HEK293 (cell line): Measurements from ENCODE around the gene TET3.

ENCODE experiments used
- CTCF ChIA-PET: fragments of 350-600 bp; formaldehyde crosslinking; extraction: SDS; loops from one replicate; lab custom pipeline; 2021; ENCODE audit warnings: antibody characterized with exemption; lab: Yijun Ruan, JAX
- POLR2A ChIA-PET: fragments of 300-600 bp; formaldehyde crosslinking; extraction: SDS; loops from one replicate; lab custom pipeline; 2020; ENCODE audit warnings: antibody characterized with exemption, inconsistent platforms; lab: Yijun Ruan, JAX
- H3K27ac ChIP-seq: fragments of 200-500 bp; sonication (Bioruptor generic); 2 replicates; pipeline ENCODE4 v1.5.1; 2014; ENCODE audit warnings: low read depth, low read length, control low read depth, inconsistent platforms; ENCODE audit errors: extremely low read depth
- H3K36me3 ChIP-seq, 2 experiments: fragments of 200-500 bp in 1 of 2; sonication (Bioruptor generic) in 1 of 2; 1 replicate in 1 of 2; 2 replicates in 1 of 2; pipeline ENCODE4 v1.5.1; 2014 to 2017; ENCODE audit warnings: inconsistent platforms in 2 of 2, low read length in 2 of 2; ENCODE audit not compliant: control insufficient read depth in 2 of 2, insufficient read depth in 1 of 2
- H3K4me1 ChIP-seq: fragments of 200-500 bp; sonication (Bioruptor generic); 2 replicates; pipeline ENCODE4 v1.5.1; 2014; ENCODE audit warnings: mild to moderate bottlenecking, low read length, inconsistent platforms; ENCODE audit not compliant: control insufficient read depth, insufficient read depth
- H3K4me3 ChIP-seq: 2 replicates; pipeline ENCODE4 v1.5.1; 2011; ENCODE audit warnings: low read depth, mild to moderate bottlenecking, control low read depth, low read length, moderate library complexity
- H3K9me3 ChIP-seq: fragments of 200-500 bp; sonication (Bioruptor generic); 2 replicates; pipeline ENCODE4 v1.5.1; 2014; ENCODE audit warnings: low read depth, low read length, inconsistent platforms; ENCODE audit not compliant: control insufficient read depth, insufficient read depth
- BCL6B ChIP-seq: fragments of 450-650 bp; formaldehyde crosslinking; IDR thresholded peaks from 2 replicates; pipeline ENCODE4 v1.5.1; 2017; ENCODE audit warnings: missing biosample characterization, missing genetic modification characterization
- GLIS2 ChIP-seq: fragments of 450-650 bp; formaldehyde crosslinking; IDR thresholded peaks from 2 replicates; pipeline ENCODE4 v1.5.1; 2016; ENCODE audit warnings: missing biosample characterization, missing genetic modification characterization
- KLF10 ChIP-seq: fragments of 450-650 bp; IDR thresholded peaks from 2 replicates; pipeline ENCODE4 v1.5.1; 2018; ENCODE audit warnings: missing biosample characterization, mild to moderate bottlenecking, missing genetic modification characterization
- MYNN ChIP-seq: fragments of 450-650 bp; formaldehyde crosslinking; IDR thresholded peaks from 2 replicates; pipeline ENCODE4 v1.5.1; 2016; ENCODE audit warnings: missing biosample characterization, missing genetic modification characterization, borderline replicate concordance
- SP3 ChIP-seq: fragments of 450-650 bp; formaldehyde crosslinking; IDR thresholded peaks from 2 replicates; pipeline ENCODE4 v1.5.1; 2016; ENCODE audit warnings: missing biosample characterization, missing genetic modification characterization
- WT1 ChIP-seq: fragments of 450-650 bp; formaldehyde crosslinking; IDR thresholded peaks from 2 replicates; pipeline ENCODE4 v1.5.1; 2016; ENCODE audit warnings: missing biosample characterization, missing genetic modification characterization
- YY2 ChIP-seq: fragments of 450-650 bp; formaldehyde crosslinking; IDR thresholded peaks from 2 replicates; pipeline ENCODE4 v1.5.1; 2016; ENCODE audit warnings: missing biosample characterization, missing genetic modification characterization
- ZBTB10 ChIP-seq: fragments of 450-650 bp; formaldehyde crosslinking; IDR thresholded peaks from 2 replicates; pipeline ENCODE4 v1.5.1; 2016; ENCODE audit warnings: missing biosample characterization, missing genetic modification characterization
- ZBTB48 ChIP-seq: fragments of 450-650 bp; formaldehyde crosslinking; IDR thresholded peaks from 2 replicates; pipeline ENCODE4 v1.5.1; 2016; ENCODE audit warnings: missing biosample characterization, missing genetic modification characterization
- ZBTB6 ChIP-seq: fragments of 450-650 bp; formaldehyde crosslinking; IDR thresholded peaks from 2 replicates; pipeline ENCODE4 v1.5.1; 2017; ENCODE audit warnings: missing biosample characterization, missing genetic modification characterization
- ZNF114 ChIP-seq: fragments of 450-650 bp; formaldehyde crosslinking; IDR thresholded peaks from 2 replicates; pipeline ENCODE4 v1.5.0; 2017; ENCODE audit warnings: missing biosample characterization, missing genetic modification characterization
- ZNF121 ChIP-seq: fragments of 450-650 bp; formaldehyde crosslinking; IDR thresholded peaks from 2 replicates; pipeline ENCODE4 v1.5.1; 2016; ENCODE audit warnings: missing biosample characterization, missing genetic modification characterization
- ZNF184 ChIP-seq: fragments of 450-650 bp; IDR thresholded peaks from 2 replicates; pipeline ENCODE4 v1.5.1; 2018; ENCODE audit warnings: missing biosample characterization, mild to moderate bottlenecking, missing genetic modification characterization
- ZNF202 ChIP-seq: fragments of 450-650 bp; formaldehyde crosslinking; IDR thresholded peaks from 2 replicates; pipeline ENCODE4 v1.5.1; 2016; ENCODE audit warnings: missing biosample characterization, missing genetic modification characterization, borderline replicate concordance
- ZNF37A ChIP-seq: fragments of 450-650 bp; IDR thresholded peaks from 2 replicates; pipeline ENCODE4 v1.5.1; 2018; ENCODE audit warnings: missing biosample characterization, missing genetic modification characterization
- ZNF510 ChIP-seq: fragments of 450-650 bp; formaldehyde crosslinking; IDR thresholded peaks from 2 replicates; pipeline ENCODE4 v1.5.1; 2018; ENCODE audit warnings: mild to moderate bottlenecking, missing genetic modification characterization, missing biosample characterization; ENCODE audit not compliant: insufficient replicate concordance
- ZNF513 ChIP-seq: fragments of 450-650 bp; IDR thresholded peaks from 2 replicates; pipeline ENCODE4 v1.5.1; 2018; ENCODE audit warnings: missing biosample characterization, missing genetic modification characterization
- ZNF518A ChIP-seq: fragments of 450-650 bp; formaldehyde crosslinking; conservative IDR thresholded peaks from 2 replicates; pipeline ENCODE4 v1.5.1; 2016; ENCODE audit warnings: low read depth, missing biosample characterization, missing genetic modification characterization
- ZNF555 ChIP-seq: fragments of 450-650 bp; formaldehyde crosslinking; conservative IDR thresholded peaks from 2 replicates; pipeline ENCODE4 v1.5.1; 2017; ENCODE audit warnings: missing biosample characterization, mild to moderate bottlenecking, missing genetic modification characterization, inconsistent platforms
- ZNF692 ChIP-seq: fragments of 450-650 bp; formaldehyde crosslinking; IDR thresholded peaks from 2 replicates; pipeline ENCODE4 v1.5.1; 2016; ENCODE audit warnings: missing biosample characterization, missing genetic modification characterization
- ZNF701 ChIP-seq: fragments of 450-650 bp; formaldehyde crosslinking; IDR thresholded peaks from 2 replicates; pipeline ENCODE4 v1.5.1; 2016; ENCODE audit warnings: missing biosample characterization, missing genetic modification characterization

TET3 gene

GRCh38 chr2:73937899-73938298 lies 46.8 kb upstream of the TET3 start (continued):
- TF ChIP-seq ZBTB6 (tag by site-specific recombination) = no peak
- TF ChIP-seq ZBTB10 = no peak

GRCh38 chr2:73938718-73939352 lies 45.9 kb upstream of the TET3 start:
- no peaks in the 10 kb centered on the region for H3K4me1 ChIP-seq
- CTCF ChIA-PET = interaction anchor here (1.6 kb wide), 1 partner anchor 8 kb away, joined by 4 read pairs; no protein-coding TSS in a partner anchor
- H3K36me3 ChIP-seq = peaks cover 15 to 82% of the 10 kb centered on the region in 2 experiments
- no peaks in the 10 kb centered on the region for H3K9me3 ChIP-seq
- no peak overlapping the region for H3K27ac ChIP-seq
- H3K4me3 ChIP-seq = no peak overlapping the region
- POLR2A ChIA-PET = interaction anchor here (0.9 kb wide), 1 partner anchor 12 kb away, joined by 5 read pairs; the partner anchor contains the start of gene DGUOK
- no peak for TF ChIP-seq MYNN (tag by site-specific recombination)
- no peak for TF ChIP-seq ZNF121 (tag by site-specific recombination)
- TF ChIP-seq WT1 (tag by site-specific recombination) = no peak
- no peak for TF ChIP-seq ZNF701 (tag by site-specific recombination)
- no peak for TF ChIP-seq ZNF518A (tag by site-specific recombination)
- no peak for TF ChIP-seq BCL6B (tag by site-specific recombination)
- TF ChIP-seq ZNF555 (tag by site-specific recombination) = no peak
- no peak for TF ChIP-seq KLF10 (tag by site-specific recombination)
- TF ChIP-seq ZNF692 = no peak
- TF ChIP-seq ZNF114 (tag by site-specific recombination) = no peak
- no peak for TF ChIP-seq SP3 (tag by site-specific recombination)
- no peak for TF ChIP-seq ZNF510 (tag by site-specific recombination)
- no peak for TF ChIP-seq ZNF184 (tag by site-specific recombination)
- TF ChIP-seq ZNF513 = no peak
- TF ChIP-seq YY2 (tag by site-specific recombination) = no peak
- no peak for TF ChIP-seq ZNF202 (tag by site-specific recombination)
- TF ChIP-seq ZBTB48 (tag by site-specific recombination) = no peak
- no peak for TF ChIP-seq ZNF37A (tag by site-specific recombination)
- no peak for TF ChIP-seq GLIS2
